GM18508 (cell line): Measurements from ENCODE around the gene VWCE.
"Not testable (repeated sequence)": the region's sequence is repeated elsewhere in the genome, so short reads cannot be mapped to it uniquely, and the experiment has no call there.

Source experiments
- ATAC-seq: cut with Tn5 transposase; IDR thresholded peaks from one replicate; pipeline ENCODE4 v1.9.1; 2021; ENCODE audit warnings: moderate number of reproducible peaks; ENCODE audit not compliant: insufficient read depth, unreplicated experiment

Gene VWCE

DNA sequence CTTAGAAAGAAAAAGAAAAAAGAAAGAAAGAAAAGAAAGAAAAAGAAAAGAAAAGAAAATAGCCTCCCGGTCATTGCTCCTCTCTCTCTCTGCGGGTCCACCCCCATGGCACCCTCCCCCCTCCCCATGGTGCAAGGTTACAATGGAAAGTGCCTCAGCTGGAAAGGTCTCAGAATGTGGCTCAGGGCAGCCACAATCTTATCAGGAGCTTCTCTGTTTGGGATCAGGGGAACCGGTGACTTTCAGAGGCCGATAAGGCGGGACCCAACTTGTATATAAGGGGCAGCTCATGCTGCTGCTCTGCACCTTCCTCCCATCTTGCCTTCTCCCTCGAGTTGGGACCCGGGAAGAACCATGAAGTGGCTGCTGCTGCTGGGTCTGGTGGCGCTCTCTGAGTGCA, 73.1 kb downstream of the VWCE start, which contains the start of gene PGA4:
PGA4 (plus strand) TSS at position 301 of the 400 bp plus-strand sequence; CDS start at position 355, 54 bp downstream.
- not testable (repeated sequence) for ATAC-seq

DNA sequence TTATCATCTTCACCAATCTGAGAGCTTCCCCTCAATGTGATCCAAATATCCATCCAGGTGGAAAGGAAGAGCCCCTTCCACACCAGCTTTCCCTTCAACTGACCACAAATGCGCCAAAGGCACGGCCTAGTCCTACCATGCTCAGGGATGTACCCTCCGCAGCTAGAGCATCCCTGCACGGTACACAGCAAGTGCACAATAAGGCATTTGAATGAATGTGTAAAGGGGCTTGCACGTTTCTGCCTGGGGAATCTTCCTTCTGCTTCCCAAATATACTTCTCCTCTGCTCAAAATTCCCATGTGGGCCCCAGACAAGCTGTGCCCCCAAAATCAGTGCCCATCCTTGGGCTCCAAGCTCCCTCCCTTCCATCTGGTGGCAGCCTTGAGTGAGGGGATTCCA, 76.1 kb downstream of the VWCE start:
- ATAC-seq = not testable (repeated sequence)

DNA sequence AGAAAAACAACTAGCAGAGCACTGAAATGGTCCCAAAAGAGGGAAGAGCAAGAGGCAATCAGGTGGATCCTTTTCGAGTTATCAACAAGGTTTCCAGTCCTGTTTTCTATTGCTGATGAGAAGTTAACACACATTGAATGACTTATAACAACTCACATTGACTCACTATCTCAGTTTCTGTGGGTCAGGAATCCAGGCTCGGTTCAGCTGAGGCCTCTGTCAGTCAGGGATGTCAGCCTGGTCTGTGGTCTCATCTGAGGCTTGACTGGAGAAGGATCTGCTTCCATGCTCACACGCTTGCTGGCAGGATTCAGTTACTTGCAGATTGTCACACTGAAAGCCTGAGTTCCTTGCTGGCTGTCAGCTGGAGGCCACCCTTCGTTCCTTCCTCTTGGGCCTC, 76.8 kb downstream of the VWCE start:
- ATAC-seq = not testable (repeated sequence)

DNA sequence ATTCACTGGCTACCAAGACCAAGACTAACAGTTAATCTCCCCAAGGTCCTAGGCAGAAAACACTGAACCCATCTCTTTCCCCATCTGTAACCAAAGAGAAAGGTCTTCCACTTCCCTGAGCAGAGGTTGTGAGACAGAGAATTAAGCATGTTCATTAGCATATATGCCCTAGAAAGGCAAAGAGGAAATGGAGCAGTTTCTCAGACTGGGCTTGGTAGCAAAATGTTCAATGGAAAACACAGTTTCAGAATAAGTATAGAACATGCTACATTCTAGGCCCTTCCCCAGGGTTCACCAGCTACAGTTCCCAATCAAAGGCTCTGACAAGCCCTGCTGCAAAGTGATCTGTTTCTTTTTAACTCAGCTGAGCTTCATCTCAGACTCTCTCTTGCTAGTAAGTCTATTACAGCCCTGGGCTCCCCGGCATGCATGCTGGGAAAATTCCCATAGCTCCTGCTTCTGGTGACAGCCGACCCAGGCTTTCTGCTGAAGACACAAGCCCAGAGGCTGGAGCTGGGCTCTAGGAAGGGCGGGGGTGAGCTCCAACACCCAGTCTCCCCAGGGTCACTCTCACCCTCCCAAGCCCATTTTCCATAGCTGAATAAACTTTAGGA, 81.3 kb downstream of the VWCE start:
- ATAC-seq = not testable (repeated sequence)

DNA sequence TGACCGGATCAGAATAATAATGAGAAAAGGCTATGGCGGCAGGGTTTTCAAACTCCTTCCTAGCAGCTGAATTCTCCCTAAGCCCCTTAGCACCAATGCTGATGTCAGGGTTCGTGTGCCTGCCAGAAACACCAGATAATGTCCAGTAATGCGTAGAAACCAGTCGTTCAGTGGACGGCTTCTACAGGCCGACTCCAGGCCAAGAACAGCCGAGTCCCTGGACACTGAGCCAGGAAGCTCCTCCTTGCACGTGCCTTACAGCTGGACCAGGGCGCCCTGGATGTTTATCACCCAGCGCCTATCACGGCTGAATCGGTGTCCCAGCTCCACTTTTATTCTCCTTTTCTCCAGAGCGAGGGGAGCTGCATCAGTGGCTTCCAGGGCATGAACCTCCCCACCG, 82.9 kb downstream of the VWCE start:
- ATAC-seq = not testable (repeated sequence)

DNA sequence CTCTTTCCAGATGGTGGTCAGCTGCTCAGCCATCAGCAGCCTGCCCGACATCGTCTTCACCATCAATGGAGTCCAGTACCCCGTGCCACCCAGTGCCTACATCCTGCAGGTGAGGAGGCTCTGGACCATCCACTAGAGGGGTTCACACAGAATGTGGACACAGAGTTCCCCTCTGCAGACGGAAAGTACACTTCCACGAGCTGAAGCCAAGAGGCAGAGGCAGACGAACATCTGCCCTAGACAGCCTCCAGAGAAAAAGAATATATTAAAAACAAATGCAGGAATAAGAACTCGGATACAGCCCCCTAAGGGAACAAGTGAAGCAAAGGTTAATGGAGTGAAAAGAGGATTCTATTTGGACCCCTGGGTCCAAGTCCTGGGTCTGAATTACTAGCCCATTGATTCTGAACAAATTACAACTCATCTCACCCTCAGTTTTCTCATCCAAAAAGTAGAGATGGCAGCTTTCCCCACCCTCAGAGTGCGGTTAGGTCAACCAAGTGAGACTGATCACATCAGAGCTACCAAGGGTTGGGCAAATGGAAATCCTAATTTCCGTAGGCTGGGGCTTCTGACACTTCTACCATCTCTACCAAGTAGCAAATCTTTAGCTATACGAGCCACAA, 83.7 kb downstream of the VWCE start:
- not testable (repeated sequence) for ATAC-seq

DNA sequence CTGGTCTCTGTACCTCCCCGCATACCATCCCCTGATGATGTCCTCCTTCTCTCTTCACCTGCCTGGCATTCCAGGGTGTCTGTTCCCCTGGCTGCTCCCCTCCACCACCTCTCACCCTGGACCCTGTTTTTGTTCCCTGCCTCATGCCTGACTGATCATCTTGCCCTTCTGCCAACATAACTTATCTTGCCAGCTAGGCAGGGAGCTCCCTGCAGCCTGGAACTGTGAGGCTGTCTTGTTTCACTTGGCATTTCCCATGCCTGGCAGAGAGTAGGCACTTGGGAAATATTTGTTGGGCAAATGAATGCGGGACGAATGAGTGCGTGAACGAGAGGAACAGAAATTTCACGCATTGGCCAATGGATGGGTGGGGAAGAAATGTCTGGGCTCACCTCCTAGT, 84.5 kb downstream of the VWCE start:
- not testable (repeated sequence) for ATAC-seq
